22Rv1 (cell line): ENCODE data around the gene LAMTOR5.

ENCODE experiments used
- ZFX ChIP-seq: fragments of 450-650 bp; IDR thresholded peaks from 2 replicates; pipeline ENCODE4 v1.6.1; 2017; ENCODE audit warnings: antibody characterized with exemption, borderline replicate concordance
- TF ChIP-seq, protein P1 (sequence below): fragments of 450-650 bp; IDR thresholded peaks from 2 replicates; pipeline ENCODE4 v1.5.1; 2017; ENCODE audit warnings: mild to moderate bottlenecking

DNA sequence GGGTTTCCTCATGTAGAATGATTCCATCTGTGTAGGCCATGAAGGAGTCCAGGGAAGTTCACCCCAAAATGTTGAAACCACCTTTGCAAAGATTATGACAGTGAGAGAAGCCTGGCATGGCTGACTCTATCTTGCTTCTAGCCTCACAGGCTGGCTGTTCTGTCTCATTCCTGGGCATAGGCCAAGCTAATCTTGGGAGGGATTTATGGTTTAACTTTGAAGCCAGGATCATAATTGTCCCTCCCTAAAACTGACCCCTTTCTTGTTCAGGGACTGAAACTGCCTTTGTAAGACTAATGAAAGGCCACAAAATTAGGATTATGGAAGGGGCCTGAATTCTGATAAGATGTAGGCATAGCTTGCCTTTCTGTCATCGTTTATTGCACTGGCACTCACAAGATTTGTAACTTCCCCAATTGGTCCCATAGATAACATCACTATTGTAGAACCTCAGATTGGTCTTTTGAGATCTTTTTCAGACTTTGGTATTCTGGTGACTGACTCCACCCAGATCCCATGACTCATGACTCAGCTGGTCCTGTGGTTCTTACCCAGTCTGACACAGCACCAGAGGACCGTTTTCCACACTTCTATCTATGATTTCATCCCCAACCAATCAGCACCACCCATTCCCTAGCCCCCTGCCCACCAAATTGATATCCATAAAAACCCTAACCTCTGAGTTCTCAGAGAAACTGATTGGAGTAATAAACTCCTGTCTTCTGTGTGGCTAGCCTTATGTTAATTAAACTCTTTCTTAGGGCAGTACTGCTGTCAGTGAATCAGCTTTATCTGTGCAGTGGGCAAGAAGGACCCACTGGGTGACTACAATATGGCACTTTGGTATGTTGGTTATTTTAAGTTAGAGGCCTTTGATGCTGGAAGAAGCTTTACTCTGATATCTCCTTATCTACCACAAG, 13.6 kb upstream of the LAMTOR5 start:
- TF ChIP-seq, protein P1, sequence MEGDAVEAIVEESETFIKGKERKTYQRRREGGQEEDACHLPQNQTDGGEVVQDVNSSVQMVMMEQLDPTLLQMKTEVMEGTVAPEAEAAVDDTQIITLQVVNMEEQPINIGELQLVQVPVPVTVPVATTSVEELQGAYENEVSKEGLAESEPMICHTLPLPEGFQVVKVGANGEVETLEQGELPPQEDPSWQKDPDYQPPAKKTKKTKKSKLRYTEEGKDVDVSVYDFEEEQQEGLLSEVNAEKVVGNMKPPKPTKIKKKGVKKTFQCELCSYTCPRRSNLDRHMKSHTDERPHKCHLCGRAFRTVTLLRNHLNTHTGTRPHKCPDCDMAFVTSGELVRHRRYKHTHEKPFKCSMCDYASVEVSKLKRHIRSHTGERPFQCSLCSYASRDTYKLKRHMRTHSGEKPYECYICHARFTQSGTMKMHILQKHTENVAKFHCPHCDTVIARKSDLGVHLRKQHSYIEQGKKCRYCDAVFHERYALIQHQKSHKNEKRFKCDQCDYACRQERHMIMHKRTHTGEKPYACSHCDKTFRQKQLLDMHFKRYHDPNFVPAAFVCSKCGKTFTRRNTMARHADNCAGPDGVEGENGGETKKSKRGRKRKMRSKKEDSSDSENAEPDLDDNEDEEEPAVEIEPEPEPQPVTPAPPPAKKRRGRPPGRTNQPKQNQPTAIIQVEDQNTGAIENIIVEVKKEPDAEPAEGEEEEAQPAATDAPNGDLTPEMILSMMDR: no peak
- no peak for TF ChIP-seq ZFX
